ENCODE measurements around the gene CAVIN1.

The CAVIN1 gene

DNA sequence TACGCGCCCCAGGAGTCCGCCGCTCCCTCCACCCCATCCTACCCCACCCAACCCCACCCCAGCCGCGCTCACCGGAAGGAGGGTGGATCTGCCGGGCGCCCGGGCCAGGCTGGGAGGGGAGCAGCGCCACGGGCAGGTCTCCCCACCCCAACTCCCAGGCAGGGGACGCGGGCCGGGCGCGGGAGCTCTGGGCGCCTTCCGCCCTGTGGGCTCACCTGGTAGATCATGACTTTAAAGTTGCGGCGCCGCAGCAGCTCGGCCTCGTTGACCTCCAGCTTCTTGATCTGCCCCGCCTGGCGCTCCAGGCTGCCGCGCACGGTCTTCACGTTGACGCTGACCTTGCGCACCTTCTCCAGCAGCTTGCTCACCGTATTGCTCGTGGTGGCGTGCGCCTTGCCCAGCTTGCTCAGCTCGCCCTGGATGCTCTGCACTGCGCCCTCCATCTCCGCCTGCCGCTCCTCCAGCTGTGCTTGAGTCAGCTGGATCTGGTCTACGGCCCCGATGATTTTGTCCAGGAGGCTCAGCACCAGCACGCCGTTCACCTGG, 571 bp downstream of the CAVIN1 start:
- TF ChIP-seq TAF1 (IDR thresholded peaks at IDR 0.05; ENCODE audit: borderline replicate concordance, insufficient read depth, low read length) (no peak), FOXP2 (optimal IDR thresholded peaks at IDR 0.05; ENCODE audit: borderline replicate concordance, extremely low read depth, extremely low read length, insufficient read depth) (no peak), POLR2AphosphoS5 (IDR thresholded peaks at IDR 0.05; ENCODE audit: low read depth, low read length) (no peak), SIN3A (IDR thresholded peaks at IDR 0.05; ENCODE audit: borderline replicate concordance, insufficient read depth, low read length) (no peak)

DNA sequence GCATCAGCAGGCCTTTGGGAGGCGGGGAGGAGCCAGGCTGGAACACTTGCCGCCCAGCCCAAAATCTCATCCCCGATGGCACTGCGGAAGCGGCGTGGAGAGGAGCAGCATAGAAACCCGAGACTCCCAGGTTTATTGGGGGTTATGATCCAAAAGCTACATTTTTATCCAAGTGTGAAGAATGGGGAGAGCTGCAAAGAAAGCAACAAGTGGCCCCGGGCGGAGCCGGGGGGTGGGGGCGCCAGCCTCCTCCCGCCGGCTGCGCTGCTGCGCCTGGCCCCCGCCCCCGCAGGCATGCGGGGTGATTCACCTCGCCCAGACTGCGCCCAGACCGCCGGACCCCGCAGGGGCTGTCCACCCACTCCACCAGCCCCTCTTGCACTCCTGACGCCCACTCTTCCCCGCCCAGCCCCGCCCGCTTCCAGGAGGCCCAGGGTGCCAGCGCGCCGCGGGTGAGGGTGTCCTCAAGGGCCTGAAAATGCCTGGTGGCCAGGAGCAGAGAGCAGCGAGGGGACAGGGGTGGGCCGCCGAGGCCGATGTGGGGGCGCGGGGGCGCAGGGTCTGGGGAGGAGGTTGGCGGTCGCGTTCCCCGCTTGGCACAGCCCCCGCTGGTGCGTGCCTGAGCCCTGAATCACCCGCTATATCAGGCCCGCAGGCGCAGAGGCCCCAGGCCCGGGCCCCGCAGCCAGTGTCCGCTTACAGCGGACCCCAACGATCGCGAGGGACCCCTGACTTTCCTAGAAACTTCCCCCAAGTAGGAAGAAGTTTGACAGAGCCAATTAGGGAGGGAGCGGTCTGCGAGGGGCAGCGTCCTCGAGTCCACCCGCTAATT, 1.3 kb downstream of the CAVIN1 start:
- no peak for TF ChIP-seq POLR2AphosphoS5 (IDR thresholded peaks at IDR 0.05; ENCODE audit: low read depth, low read length)
- TF ChIP-seq FOXP2 (optimal IDR thresholded peaks at IDR 0.05; ENCODE audit: borderline replicate concordance, extremely low read depth, extremely low read length, insufficient read depth), result no peak
- no peak for TF ChIP-seq TAF1 (IDR thresholded peaks at IDR 0.05; ENCODE audit: borderline replicate concordance, insufficient read depth, low read length)
- TF ChIP-seq, protein P1, sequence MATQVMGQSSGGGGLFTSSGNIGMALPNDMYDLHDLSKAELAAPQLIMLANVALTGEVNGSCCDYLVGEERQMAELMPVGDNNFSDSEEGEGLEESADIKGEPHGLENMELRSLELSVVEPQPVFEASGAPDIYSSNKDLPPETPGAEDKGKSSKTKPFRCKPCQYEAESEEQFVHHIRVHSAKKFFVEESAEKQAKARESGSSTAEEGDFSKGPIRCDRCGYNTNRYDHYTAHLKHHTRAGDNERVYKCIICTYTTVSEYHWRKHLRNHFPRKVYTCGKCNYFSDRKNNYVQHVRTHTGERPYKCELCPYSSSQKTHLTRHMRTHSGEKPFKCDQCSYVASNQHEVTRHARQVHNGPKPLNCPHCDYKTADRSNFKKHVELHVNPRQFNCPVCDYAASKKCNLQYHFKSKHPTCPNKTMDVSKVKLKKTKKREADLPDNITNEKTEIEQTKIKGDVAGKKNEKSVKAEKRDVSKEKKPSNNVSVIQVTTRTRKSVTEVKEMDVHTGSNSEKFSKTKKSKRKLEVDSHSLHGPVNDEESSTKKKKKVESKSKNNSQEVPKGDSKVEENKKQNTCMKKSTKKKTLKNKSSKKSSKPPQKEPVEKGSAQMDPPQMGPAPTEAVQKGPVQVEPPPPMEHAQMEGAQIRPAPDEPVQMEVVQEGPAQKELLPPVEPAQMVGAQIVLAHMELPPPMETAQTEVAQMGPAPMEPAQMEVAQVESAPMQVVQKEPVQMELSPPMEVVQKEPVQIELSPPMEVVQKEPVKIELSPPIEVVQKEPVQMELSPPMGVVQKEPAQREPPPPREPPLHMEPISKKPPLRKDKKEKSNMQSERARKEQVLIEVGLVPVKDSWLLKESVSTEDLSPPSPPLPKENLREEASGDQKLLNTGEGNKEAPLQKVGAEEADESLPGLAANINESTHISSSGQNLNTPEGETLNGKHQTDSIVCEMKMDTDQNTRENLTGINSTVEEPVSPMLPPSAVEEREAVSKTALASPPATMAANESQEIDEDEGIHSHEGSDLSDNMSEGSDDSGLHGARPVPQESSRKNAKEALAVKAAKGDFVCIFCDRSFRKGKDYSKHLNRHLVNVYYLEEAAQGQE (IDR thresholded peaks at IDR 0.05; ENCODE audit: insufficient read depth in 1 of 2, low read depth in 2 of 2, low read length in 2 of 2), result no peak
- TF ChIP-seq SIN3A (IDR thresholded peaks at IDR 0.05; ENCODE audit: borderline replicate concordance, insufficient read depth, low read length), result no peak

DNA sequence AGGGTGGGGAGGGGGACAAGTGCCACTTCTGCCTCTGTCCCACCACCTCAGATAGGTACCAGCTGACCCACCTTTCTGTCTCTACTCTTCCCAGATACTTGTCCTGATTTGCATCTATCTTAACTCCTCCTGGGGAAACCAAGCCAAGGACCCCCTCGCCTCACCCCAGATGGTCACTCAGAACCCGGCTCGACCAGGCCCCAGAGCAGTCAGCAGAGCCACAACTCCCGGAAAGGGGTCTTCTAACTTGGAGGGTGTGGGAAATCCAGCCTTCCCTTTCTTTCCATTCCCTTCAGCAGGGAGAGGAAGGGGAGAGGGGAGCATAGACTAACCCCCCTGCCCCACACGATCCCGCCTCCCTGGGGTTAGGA, 1.9 kb downstream of the CAVIN1 start:
- TF ChIP-seq, protein P1 (IDR thresholded peaks at IDR 0.05; ENCODE audit: insufficient read depth in 1 of 2, low read depth in 2 of 2, low read length in 2 of 2), result no peak
- no peak for TF ChIP-seq POLR2AphosphoS5 (IDR thresholded peaks at IDR 0.05; ENCODE audit: low read depth, low read length)
- TF ChIP-seq SIN3A (IDR thresholded peaks at IDR 0.05; ENCODE audit: borderline replicate concordance, insufficient read depth, low read length), result no peak
- TF ChIP-seq TAF1 (IDR thresholded peaks at IDR 0.05; ENCODE audit: borderline replicate concordance, insufficient read depth, low read length), result no peak
- TF ChIP-seq FOXP2 (optimal IDR thresholded peaks at IDR 0.05; ENCODE audit: borderline replicate concordance, extremely low read depth, extremely low read length, insufficient read depth), result no peak

DNA sequence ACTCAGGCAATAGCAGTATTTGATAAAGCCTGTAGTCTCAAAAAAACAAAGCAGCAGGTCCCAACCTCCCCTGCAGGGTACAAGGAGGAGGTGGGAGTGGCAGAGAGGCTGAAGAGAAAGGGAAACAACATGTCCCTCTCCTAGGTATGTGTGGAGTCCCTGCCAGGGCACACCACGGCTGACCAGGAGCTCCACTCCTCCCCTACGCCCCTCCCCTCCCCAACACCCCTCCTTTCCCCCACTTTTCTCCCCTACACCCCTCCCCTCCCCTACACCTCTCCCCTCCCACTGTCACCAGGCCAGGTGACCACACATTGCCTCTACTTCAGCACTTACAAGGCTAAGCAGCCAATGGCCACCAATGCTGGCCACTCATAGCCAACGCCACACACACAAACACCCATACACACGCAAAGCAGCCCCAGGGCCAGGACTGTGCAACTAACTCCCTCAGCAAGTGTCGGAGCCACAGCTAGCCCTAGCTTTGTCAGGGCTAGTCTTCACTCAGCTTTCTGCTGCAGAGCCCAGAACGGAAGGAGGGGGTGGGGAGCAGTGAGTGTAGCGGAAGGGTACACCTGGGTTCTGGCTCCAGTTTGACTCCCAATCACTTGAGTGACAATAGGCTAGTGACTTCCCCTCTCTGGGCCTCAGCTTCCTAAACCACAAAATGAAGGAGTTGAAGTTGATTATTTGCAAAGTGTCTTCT, 8.2 kb downstream of the CAVIN1 start:
- no peak for TF ChIP-seq SIN3A (IDR thresholded peaks at IDR 0.05; ENCODE audit: borderline replicate concordance, insufficient read depth, low read length)
- TF ChIP-seq, protein P1 (IDR thresholded peaks at IDR 0.05; ENCODE audit: insufficient read depth in 1 of 2, low read depth in 2 of 2, low read length in 2 of 2), result no peak
- TF ChIP-seq FOXP2 (optimal IDR thresholded peaks at IDR 0.05; ENCODE audit: borderline replicate concordance, extremely low read depth, extremely low read length, insufficient read depth), result no peak
- no peak for TF ChIP-seq POLR2AphosphoS5 (IDR thresholded peaks at IDR 0.05; ENCODE audit: low read depth, low read length)
- no peak for TF ChIP-seq TAF1 (IDR thresholded peaks at IDR 0.05; ENCODE audit: borderline replicate concordance, insufficient read depth, low read length)

DNA sequence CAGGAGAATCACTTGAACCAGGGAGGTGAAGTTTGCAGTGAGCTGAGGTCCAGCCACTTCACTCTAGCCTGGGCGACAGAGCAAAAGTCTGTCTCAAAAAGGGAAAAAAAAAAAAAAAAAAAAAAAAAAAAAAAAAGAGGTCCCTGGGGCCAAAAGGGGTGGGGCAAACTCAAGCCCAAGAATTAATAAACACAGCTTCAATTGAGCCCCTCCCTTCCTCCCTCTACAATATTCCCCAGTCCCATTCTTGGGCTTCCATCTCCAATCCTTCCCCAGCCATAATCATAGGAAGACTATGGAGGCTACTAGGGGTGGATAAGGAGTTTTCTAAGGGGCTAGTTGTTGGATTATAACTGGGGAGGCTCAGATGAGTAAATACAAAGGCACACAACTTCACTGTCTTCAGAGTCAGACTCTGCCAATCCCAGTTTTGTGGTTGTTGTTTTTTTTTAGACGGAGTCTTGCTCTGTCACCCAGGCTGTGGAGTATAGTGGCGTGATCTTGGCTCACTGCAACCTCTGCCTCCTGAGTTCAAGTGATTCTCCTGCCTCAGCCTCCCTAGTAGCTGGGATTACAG, 9.5 kb downstream of the CAVIN1 start:
- TF ChIP-seq, protein P1 (IDR thresholded peaks at IDR 0.05; ENCODE audit: insufficient read depth in 1 of 2, low read depth in 2 of 2, low read length in 2 of 2), result no peak
- TF ChIP-seq POLR2AphosphoS5 (IDR thresholded peaks at IDR 0.05; ENCODE audit: low read depth, low read length) (no peak), FOXP2 (optimal IDR thresholded peaks at IDR 0.05; ENCODE audit: borderline replicate concordance, extremely low read depth, extremely low read length, insufficient read depth) (no peak), TAF1 (IDR thresholded peaks at IDR 0.05; ENCODE audit: borderline replicate concordance, insufficient read depth, low read length) (no peak), SIN3A (IDR thresholded peaks at IDR 0.05; ENCODE audit: borderline replicate concordance, insufficient read depth, low read length) (no peak)
